Fibroblast of the conjunctiva (primary cell): Measurements from ENCODE around the gene PTPRN2.

Experiments
- DNase-seq: peaks from one replicate; pipeline ENCODE4 v3.0.0-alpha.2; 2010; ENCODE audit warnings: low read depth

The PTPRN2 gene

GRCh38 chr7:157662110-157662791 lies 925.4 kb downstream of the PTPRN2 start:
- DNase-seq = no peak

- DNase-seq = no peak
These were observed 926.0 kb downstream of the PTPRN2 start for GRCh38 chr7:157661611-157661975.

- DNase-seq = no peak
These were observed 926.5 kb downstream of the PTPRN2 start for GRCh38 chr7:157660971-157661610.

- no peak for DNase-seq
These were observed 928.7 kb downstream of the PTPRN2 start for GRCh38 chr7:157658851-157659412.

GRCh38 chr7:157657741-157658740 lies 929.6 kb downstream of the PTPRN2 start:
- DNase-seq = no peak

- no peak for DNase-seq
These were observed 931.3 kb downstream of the PTPRN2 start for GRCh38 chr7:157656195-157656769.

GRCh38 chr7:157654350-157654749 lies 933.3 kb downstream of the PTPRN2 start:
- DNase-seq = no peak

GRCh38 chr7:157653827-157654207 lies 933.8 kb downstream of the PTPRN2 start:
- no peak for DNase-seq

GRCh38 chr7:157652954-157653826 lies 934.4 kb downstream of the PTPRN2 start:
- no peak for DNase-seq

- no peak for DNase-seq
These were observed 935.3 kb downstream of the PTPRN2 start for GRCh38 chr7:157652161-157652953.

GRCh38 chr7:157651366-157652160 lies 936.1 kb downstream of the PTPRN2 start:
- DNase-seq = no peak

- no peak for DNase-seq
These were observed 936.8 kb downstream of the PTPRN2 start for GRCh38 chr7:157650801-157651200.

GRCh38 chr7:157650131-157650631 lies 937.4 kb downstream of the PTPRN2 start:
- no peak for DNase-seq

- DNase-seq = no peak
These were observed 941.1 kb downstream of the PTPRN2 start for GRCh38 chr7:157646551-157646950.

- DNase-seq = no peak
These were observed 942.1 kb downstream of the PTPRN2 start for GRCh38 chr7:157645539-157645938.

- DNase-seq = no peak
These were observed 942.7 kb downstream of the PTPRN2 start for GRCh38 chr7:157644946-157645345.

GRCh38 chr7:157643525-157643970 lies 944.1 kb downstream of the PTPRN2 start:
- DNase-seq = no peak

- no peak for DNase-seq
These were observed 945.8 kb downstream of the PTPRN2 start for GRCh38 chr7:157641866-157642265.

- DNase-seq = no peak
These were observed 947.5 kb downstream of the PTPRN2 start for GRCh38 chr7:157640144-157640543.
